ENCODE data around the gene FBXL13. TPM values are rescaled to one million over a fixed set of nuclear protein-coding genes. Genes with fewer than 3 reads are reported as not detected.

FBXL13 gene
- total and polyA plus RNA-seq, 2 experiments from 2014 or later = 0.24 to 0.43 TPM

- no peak for DNase-seq
Observed at GRCh38 chr7:102991077-102991539, 83.5 kb downstream of the FBXL13 start.

DNA sequence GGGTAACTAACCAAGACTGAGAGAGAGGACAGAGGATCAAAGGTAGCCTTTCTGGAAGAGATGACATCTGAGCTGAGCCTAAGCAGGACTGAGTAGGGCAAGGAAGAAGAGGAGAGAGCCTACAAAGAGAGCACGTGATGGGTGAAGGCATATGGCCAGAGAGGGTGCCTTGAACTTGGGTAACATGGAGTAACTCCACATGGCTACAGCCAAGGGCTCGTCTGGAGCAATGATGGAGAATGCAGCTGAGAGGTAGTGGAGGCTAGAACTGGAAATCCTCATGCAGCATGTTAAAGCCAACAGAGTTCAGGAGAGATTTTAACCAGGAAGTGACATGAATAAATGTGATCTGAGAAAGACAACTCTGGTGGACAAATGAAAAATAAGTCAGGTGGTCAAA, 84.0 kb downstream of the FBXL13 start:
- no peak overlapping the region for H3K9ac ChIP-seq
- H3K4me3 ChIP-seq = no peak overlapping the region
- no peaks in the 10 kb centered on the region for H3K9me2 ChIP-seq (ENCODE audit: insufficient read depth)
- H3F3A ChIP-seq (ENCODE audit: insufficient read depth) = peaks cover 32% of the 10 kb centered on the region
- H3K4me2 ChIP-seq (ENCODE audit: unreplicated experiment) = no peak overlapping the region
- H3K4me1 ChIP-seq (ENCODE audit: insufficient read depth) = peaks cover 40% of the 10 kb centered on the region
- no peak for DNase-seq
- no peak overlapping the region for H3K27ac ChIP-seq
- in situ Hi-C loops (cut with MboI) = no loop called here
- H3K9me3 ChIP-seq (ENCODE audit: low read depth) = no peaks in the 10 kb centered on the region
- no peaks in the 10 kb centered on the region for H4K20me1 ChIP-seq (ENCODE audit: insufficient read depth)
- H3K79me2 ChIP-seq (ENCODE audit: insufficient read depth) = no peaks in the 10 kb centered on the region
- TF ChIP-seq EZH2 (IDR thresholded peaks at IDR 0.05; ENCODE audit: insufficient read depth, poor library complexity, severe bottlenecking) (no peak), EZH2phosphoT487 (IDR thresholded peaks at IDR 0.05; ENCODE audit: insufficient read depth, low read depth) (no peak)
- H2AFZ ChIP-seq = no peak overlapping the region
- H3K27me3 ChIP-seq (replicated peaks; ENCODE audit: insufficient read depth) = no peaks in the 10 kb centered on the region
- 89% methylated on average over 2 of the region's 2 CpGs for WGBS, 2 experiments (ENCODE audit: low coverage in 1 of 2, low lambda C conversion rate in 2 of 2, missing lambda C conversion rate in 2 of 2)
- H3K36me3 ChIP-seq (ENCODE audit: low read depth) = no peaks in the 10 kb centered on the region

More at GRCh38 chr7:102991077-102991539, 83.5 kb downstream of the FBXL13 start:
- TF ChIP-seq EZH2phosphoT487 (IDR thresholded peaks at IDR 0.05; ENCODE audit: insufficient read depth, low read depth) (no peak), EZH2 (IDR thresholded peaks at IDR 0.05; ENCODE audit: insufficient read depth, poor library complexity, severe bottlenecking) (no peak)
- Histone ChIP-seq H3K4me3 (no peak overlapping the region), H4K20me1 (ENCODE audit: insufficient read depth) (no peaks in the 10 kb centered on the region), H3F3A (ENCODE audit: insufficient read depth) (peaks cover 32% of the 10 kb centered on the region), H2AFZ (no peak overlapping the region), H3K4me2 (ENCODE audit: unreplicated experiment) (peak overlapping the region; percentile 32), H3K9me2 (ENCODE audit: insufficient read depth) (no peaks in the 10 kb centered on the region), H3K9me3 (ENCODE audit: low read depth) (no peaks in the 10 kb centered on the region), H3K27ac (peak overlapping the region; percentile 23), H3K4me1 (ENCODE audit: insufficient read depth) (peaks cover 40% of the 10 kb centered on the region), H3K27me3 (replicated peaks; ENCODE audit: insufficient read depth) (no peaks in the 10 kb centered on the region), H3K9ac (no peak overlapping the region), H3K79me2 (ENCODE audit: insufficient read depth) (no peaks in the 10 kb centered on the region), H3K36me3 (ENCODE audit: low read depth) (no peaks in the 10 kb centered on the region)
- in situ Hi-C loops (cut with MboI) = no loop called here

DNA sequence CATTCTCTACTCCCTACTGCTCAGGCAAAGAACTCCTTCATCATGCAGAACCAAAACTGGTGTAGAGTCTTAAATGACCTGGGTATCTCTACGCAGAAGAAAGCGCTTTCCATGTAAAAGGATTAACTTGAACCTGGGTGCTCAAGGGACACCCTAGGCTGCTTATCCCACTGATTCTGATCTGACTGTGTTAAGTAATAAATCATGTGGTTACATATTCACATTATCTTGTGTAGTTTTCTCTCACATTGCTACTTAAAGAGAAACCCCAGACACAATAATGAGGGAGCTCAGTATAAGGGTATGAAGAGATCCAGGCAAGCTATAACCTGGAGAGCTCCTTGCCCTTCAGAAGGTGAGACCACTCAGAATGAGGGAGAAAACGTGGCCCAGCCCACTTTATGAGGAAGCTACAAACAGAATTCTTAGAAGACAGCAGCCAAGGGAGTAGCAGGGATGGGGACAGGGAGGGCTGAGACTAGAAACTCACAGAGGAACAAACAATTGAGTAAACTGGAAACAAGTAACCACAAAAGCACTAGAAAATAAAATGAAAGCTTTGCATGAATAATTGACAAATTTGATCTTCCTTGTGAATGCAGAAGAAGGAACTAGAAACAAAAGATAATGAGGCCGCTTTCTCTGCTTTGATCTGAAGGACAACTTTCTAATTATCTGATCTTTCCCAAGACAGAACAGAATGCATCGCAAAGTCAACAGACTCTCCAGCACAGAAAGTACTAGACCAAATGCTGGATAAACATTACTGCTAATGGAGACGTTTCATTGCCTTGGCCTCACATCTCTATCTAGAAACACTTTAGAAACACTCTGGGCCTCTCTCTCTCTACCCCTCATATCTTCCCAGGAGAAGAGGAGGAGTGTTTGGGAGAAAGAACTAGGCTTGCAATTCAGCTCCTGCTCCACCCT, 85.7 kb downstream of the FBXL13 start:
- no peaks in the 10 kb centered on the region for H3K79me2 ChIP-seq (ENCODE audit: insufficient read depth)
- in situ Hi-C loops (cut with MboI) = no loop called here
- H4K20me1 ChIP-seq (ENCODE audit: insufficient read depth) = no peaks in the 10 kb centered on the region
- H3F3A ChIP-seq (ENCODE audit: insufficient read depth) = peaks cover 36% of the 10 kb centered on the region
- H3K4me3 ChIP-seq = no peak overlapping the region
- H2AFZ ChIP-seq = no peak overlapping the region
- H3K9me3 ChIP-seq (ENCODE audit: low read depth) = no peaks in the 10 kb centered on the region
- WGBS, 2 experiments (ENCODE audit: low coverage in 1 of 2, low lambda C conversion rate in 2 of 2, missing lambda C conversion rate in 2 of 2) = 89 to 91% methylated on average over 6 of the region's 6 CpGs
- H3K27me3 ChIP-seq (replicated peaks; ENCODE audit: insufficient read depth) = no peaks in the 10 kb centered on the region
- H3K4me2 ChIP-seq (ENCODE audit: unreplicated experiment) = no peak overlapping the region
- DNase-seq = no peak
- H3K9ac ChIP-seq = no peak overlapping the region
- no peaks in the 10 kb centered on the region for H3K36me3 ChIP-seq (ENCODE audit: low read depth)
- peaks cover 46% of the 10 kb centered on the region for H3K4me1 ChIP-seq (ENCODE audit: insufficient read depth)
- H3K9me2 ChIP-seq (ENCODE audit: insufficient read depth) = no peaks in the 10 kb centered on the region
- TF ChIP-seq EZH2 (IDR thresholded peaks at IDR 0.05; ENCODE audit: insufficient read depth, poor library complexity, severe bottlenecking) (no peak), EZH2phosphoT487 (IDR thresholded peaks at IDR 0.05; ENCODE audit: insufficient read depth, low read depth) (no peak)
- no peak overlapping the region for H3K27ac ChIP-seq

GRCh38 chr7:102988088-102988487, 86.5 kb downstream of the FBXL13 start:
- H3K36me3 ChIP-seq (ENCODE audit: low read depth) = no peaks in the 10 kb centered on the region
- H3K4me2 ChIP-seq (ENCODE audit: unreplicated experiment) = no peak overlapping the region
- H4K20me1 ChIP-seq (ENCODE audit: insufficient read depth) = no peaks in the 10 kb centered on the region
- H3K4me1 ChIP-seq (ENCODE audit: insufficient read depth) = peaks cover 38% of the 10 kb centered on the region
- no peak for DNase-seq
- no peaks in the 10 kb centered on the region for H3K27me3 ChIP-seq (replicated peaks; ENCODE audit: insufficient read depth)
- H3K27ac ChIP-seq = no peak overlapping the region
- H3K79me2 ChIP-seq (ENCODE audit: insufficient read depth) = no peaks in the 10 kb centered on the region
- TF ChIP-seq EZH2 (IDR thresholded peaks at IDR 0.05; ENCODE audit: insufficient read depth, poor library complexity, severe bottlenecking) (no peak), EZH2phosphoT487 (IDR thresholded peaks at IDR 0.05; ENCODE audit: insufficient read depth, low read depth) (no peak)
- in situ Hi-C loops (cut with MboI) = no loop called here
- no peaks in the 10 kb centered on the region for H3K9me2 ChIP-seq (ENCODE audit: insufficient read depth)
- H2AFZ ChIP-seq = no peak overlapping the region
- no peaks in the 10 kb centered on the region for H3K9me3 ChIP-seq (ENCODE audit: low read depth)
- H3F3A ChIP-seq (ENCODE audit: insufficient read depth) = peaks cover 28% of the 10 kb centered on the region
- no peak overlapping the region for H3K4me3 ChIP-seq
- no peak overlapping the region for H3K9ac ChIP-seq
- 84% methylated on average over 2 of the region's 2 CpGs for WGBS, 2 experiments (ENCODE audit: low coverage in 1 of 2, low lambda C conversion rate in 2 of 2, missing lambda C conversion rate in 2 of 2)

Data from GM23248 (cell line).